Activated naive CD4-positive, alpha-beta T cell treated with Interleukin-2 at 50 U/mL for 16 hours (primary cell): ENCODE measurements around the gene ARMH2.
"Not testable (repeated sequence)": the region's sequence is repeated elsewhere in the genome, so short reads cannot be mapped to it uniquely, and the experiment has no call there.

Experiments
- DNase-seq: peaks from one replicate; pipeline ENCODE4 v3.0.0-alpha.2; 2020

Gene ARMH2

DNA sequence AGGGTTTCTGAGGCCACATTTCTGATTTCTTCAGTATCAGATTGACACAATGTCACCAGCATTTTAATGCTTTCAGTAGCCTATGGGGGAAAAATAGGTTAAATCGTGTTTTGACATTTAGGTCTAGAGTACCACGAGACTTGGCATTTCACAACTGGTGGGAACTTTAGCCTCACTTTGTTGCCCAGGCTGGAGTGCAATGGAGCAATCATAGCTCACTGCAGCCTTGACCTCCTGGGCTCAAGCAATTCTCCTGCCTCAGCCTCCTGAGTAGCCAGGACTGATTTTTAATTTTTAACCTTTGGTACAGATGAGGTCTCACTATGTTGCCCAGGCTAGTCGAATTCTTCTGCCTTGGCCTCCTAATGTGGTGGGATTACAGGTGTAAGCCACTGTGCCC is 11.0 kb upstream of the ARMH2 start:
- no peak for DNase-seq

DNA sequence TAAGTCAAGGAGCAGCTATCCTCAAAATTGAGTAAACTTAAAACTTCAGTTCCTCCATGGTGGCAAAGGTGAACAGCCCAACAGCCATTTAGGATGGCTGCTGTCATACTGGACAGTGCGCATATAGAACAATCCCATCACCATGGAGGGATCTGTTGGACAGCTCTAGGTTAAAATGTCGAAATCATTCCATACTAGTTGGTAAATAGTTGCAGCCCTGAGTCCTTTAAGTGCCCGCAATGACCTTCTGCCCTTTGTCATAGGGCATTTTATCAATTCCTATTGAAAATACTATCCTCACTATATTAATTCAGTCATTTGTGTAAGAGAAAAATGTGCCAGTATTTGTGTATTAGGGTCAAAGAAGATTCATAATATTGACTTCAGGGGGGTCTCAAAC is 8.9 kb upstream of the ARMH2 start:
- no peak for DNase-seq

DNA sequence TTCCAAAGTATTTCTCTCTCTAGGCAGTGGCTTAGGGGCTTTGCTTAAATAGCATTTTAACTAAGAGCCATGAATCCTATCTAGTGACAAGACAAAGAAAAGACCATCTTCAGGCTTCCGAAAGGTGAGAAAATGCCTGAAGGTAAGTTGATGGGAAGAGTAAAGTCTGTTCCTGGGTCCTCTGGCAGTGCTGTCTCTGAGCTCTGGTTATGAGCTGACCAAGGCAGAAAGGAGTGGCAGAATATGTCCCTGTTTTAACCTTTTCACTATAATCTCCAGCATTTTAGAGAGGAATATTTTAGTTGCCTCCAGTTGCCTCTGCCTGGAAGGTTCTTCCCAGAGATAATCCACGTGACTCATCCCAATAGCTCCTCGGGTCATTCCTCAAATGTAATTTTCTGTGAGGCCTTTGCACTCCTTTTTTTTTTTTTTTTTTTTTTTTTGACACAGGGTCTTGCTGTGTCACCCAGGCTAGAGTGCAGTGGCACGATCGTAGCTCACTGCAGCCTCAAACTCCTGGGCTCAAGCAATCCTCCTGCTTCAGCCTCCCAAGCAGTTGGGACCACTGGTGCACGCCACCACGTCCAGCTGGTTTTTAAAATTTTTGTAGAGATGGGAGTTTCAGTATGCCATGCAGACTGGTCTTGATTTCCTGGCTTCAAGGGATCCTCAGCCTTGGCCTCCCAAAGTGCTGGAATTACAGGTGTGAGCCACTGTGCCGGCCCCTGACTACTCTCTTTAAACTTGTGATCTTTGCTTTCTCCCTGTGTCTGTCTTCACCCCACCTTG is 3.7 kb upstream of the ARMH2 start:
- no peak for DNase-seq

DNA sequence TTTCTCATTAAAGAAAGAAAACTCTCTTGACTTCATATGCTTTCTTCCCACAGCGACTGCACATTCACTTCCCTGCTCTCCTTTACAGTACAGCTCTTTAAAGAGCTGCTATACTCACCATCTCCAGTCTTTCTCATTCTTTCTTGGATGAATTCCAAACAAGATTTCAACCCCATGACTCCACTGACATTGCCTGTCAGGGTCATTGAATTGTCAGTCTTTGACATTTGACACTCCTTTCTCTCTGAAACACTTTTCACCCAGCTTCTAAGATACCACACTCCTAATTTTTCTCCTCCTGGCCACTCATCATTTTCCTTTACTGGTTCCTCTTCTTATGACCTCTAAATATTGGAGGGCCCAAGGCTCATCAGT is 811 bp upstream of the ARMH2 start:
- DNase-seq: no peak

DNA sequence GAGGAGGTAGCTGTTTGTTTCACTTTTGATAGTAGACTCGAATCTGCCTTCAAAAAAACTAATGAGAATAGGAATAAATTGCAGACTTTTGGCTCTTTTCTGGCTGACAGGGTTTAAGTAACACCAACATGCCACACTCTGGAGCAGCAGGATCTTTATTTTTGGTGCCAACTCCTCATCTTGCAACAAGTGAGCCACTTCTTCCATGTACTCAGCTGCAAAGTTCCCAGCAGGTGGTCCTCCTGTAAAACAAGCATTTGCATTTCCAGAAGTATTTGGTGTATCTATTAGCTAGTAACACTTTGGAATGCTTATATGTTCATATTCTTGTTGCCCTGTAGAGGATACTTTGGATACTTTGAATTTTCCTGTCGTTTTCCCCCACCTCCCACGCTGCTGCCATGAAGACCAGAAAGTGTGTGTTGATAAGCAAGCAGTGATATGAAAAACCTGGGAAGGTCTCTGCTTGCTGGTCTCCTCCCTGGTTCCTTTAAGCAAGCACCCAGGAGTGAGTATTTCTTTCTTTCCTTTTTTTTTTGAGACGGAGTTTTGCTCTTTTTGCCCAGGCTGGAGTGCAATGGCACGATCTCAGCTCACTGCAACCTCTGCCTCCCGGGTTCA is 1.0 kb downstream of the ARMH2 start:
- DNase-seq: no peak

DNA sequence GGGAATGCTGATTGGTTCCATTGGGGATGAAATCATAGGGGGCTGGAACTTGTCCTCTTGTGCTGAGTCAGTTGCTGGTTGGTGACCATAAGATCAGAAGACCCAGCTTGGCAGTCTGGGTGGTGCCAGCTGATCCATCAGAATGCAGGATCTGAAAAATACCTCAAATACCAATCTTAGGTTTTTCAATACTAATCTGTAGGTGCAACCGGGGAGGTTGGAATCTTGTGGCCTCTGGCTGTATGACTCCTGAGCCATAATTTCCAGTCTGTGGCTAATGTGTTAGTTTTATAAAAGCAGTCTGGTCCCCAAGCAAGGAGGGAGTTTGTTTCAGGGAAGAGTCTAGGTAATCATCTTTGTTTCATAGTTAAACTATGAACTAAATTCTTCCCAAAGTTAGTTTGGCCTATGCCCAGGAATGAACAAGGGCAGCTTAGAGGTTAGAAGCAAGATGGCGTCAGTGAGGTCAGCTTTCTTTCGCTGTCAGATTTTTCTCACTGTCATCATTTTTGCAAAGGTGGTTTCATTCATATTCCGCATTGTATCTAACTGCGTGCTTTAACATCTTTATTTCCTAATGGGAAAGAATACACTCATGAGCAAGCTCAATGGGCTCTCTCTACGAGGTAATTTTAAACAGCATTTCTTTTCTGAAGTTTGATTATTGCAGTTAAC is 2.0 kb downstream of the ARMH2 start:
- no peak for DNase-seq

DNA sequence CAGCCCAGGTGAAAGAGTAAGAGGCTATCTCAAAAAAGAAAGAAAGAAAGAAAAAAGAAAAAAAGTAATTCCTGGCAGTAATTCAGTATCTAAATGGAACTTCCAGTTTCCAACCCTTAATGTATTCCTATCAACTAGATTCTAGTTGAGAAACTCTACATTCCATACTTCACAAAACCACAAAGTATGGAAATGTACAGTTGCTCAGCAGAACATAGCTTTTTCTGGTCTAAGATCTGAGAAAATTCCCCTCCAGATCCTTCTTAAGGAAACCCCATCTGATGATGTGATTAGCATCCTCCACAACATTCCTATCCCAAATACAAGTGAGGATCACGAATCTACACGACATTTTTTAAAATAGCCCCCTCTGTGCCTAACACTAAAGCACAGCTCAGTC is 3.6 kb downstream of the ARMH2 start:
- no peak for DNase-seq

DNA sequence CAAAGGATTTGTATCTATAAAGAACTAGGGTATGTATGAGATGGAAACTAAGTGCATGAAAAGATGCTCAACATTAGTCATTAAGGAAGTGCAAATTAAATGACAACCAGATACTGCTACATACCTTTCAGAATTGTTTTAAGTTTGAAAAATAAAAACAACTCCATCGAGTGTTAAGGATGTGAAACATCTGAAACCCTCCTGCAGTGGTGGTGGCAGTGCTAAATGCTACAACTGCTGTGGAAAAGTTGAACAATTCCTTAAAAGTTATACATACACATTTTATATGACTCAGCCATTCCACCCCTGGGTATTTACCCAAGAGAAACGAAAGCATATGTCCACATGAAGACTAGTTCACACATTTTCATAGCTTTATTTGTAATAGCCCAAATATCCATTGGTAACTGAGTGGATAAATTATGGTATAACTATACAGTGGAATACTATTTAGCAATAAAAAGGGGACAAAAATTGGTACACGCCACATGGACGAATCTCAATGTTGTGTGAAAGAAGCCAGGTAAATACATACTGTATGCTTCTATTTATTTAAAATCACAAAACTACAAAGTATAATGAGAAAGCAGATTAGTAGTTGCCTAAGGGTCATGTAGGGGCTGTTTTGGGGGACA is 10.6 kb downstream of the ARMH2 start:
- peak; percentile 5 for DNase-seq

DNA sequence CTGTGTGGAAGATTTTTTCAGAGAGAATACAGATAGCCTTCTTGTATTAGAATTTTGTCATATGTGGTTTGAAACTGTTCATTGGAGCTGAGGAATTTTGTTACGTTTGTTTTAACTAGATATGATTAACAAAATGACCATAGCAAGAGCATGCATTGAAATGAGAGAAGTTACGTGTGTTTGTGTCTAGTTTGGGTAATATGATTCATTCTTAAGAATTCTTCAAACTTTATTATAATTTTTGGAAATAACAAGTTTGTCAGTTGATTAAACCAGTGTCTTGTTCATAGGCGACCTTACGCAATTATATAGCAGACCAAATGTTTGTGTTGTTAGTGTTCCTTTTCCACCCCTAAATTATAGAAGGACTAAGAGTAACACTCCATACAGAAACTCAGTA is 18.5 kb downstream of the ARMH2 start:
- no peak for DNase-seq

DNA sequence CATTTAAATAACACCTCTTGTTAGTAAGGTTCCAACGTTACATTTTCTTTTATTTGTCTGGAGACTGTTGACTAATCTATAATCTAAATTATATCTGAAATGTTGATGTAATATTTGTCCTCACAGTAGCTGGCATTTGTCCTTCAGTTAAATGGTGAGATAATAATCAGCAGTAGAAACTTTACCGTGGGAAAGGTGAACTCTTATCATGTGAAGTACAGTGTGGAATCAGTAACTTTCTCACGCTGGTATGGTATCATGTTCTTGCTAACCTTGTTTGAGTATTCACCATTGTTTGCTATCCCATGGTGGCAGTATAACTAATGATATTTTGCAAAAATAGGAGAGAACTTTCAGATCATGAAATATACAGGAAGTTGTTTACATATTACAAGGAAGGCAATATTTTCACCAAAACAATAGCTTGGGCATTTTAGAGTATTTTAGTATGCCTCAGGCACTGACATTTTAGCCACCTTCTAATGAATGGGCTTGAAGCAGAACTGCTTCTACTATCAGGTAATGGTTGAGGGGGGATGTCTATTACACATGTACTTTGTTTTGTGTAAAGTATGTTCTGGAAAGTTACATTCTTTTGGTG is 19.2 kb downstream of the ARMH2 start:
- no peak for DNase-seq

DNA sequence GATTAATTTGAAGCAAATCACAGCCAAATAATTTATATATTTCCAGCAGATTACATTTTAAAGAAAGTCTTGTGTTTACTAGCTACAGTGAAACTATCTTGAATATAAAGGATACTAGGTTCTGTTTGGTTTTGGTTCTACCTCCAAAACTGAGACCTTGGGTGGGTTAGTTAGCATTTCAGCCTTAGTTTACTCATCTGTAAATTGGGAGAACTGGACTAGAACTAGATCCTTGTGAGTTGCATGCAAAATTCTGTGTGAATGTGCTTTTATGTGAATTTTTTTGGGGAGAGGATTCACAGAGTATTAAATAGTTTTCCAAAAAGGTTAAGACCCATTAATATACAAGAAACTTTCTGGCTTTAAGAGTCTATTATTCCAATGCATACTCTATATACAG is 19.8 kb downstream of the ARMH2 start:
- no peak for DNase-seq

DNA sequence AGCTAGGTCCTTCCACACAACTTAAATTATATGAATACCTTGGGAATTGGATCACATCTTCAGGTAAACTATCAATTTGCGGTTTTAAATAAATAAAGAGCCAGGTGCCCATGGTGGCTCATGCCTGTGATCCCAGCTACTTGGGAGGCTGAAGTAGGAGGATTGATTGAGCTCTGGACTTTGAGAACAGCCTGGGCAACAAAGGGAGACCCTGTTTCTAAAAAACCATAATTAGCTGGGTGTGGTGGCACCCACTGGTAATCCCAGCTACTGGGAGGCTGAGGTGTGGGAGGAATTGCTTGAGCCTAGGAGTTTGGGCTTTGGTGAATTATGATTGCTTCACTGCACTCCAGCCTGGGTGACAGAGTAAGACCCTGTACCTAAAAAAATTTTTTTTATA is 20.6 kb downstream of the ARMH2 start:
- no peak for DNase-seq

DNA sequence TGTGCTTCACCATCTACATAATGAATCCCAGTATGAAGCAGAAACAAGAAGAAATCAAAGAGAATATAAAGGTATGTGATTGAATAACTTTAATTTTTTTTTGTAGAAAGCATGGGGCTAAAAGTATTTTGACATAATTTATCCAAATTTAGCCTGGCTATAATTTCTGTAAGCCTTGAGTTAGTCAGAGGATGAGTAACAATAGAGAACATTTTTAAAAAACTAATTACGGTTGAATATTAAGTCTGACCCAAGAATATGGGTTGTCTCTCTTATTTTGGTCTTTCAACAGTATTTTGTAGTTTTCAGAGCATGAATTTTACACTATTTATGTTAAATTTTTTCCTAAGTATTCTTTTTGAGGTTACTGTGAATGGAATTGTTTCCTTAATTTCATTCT is 21.5 kb downstream of the ARMH2 start:
- no peak for DNase-seq

DNA sequence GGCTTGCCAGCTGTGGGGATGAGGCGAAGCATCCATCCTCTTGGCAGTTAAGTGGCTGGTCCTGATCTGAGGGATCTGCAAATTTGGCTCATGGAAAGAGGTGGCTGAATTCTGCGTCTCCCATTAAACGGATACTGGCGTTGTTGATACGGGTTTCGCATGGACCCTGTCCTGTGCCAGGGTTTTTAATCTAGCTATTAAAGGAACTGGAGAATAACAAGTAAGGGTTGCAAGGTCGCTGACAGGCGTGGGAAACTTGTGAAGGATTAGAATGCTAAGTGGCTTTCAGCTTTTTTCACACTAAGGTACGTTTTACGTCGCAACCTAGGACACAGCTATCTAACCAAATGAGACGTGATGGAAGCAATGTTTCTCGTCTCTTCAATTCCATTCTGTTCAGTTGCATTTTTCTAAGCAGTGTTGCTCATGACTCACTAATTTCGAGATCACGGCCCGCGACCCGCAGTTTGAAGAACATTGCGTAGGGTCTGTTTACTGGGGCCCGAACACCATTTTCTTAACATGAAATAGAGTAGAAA is 23.1 kb downstream of the ARMH2 start:
- peak; percentile 64 for DNase-seq

DNA sequence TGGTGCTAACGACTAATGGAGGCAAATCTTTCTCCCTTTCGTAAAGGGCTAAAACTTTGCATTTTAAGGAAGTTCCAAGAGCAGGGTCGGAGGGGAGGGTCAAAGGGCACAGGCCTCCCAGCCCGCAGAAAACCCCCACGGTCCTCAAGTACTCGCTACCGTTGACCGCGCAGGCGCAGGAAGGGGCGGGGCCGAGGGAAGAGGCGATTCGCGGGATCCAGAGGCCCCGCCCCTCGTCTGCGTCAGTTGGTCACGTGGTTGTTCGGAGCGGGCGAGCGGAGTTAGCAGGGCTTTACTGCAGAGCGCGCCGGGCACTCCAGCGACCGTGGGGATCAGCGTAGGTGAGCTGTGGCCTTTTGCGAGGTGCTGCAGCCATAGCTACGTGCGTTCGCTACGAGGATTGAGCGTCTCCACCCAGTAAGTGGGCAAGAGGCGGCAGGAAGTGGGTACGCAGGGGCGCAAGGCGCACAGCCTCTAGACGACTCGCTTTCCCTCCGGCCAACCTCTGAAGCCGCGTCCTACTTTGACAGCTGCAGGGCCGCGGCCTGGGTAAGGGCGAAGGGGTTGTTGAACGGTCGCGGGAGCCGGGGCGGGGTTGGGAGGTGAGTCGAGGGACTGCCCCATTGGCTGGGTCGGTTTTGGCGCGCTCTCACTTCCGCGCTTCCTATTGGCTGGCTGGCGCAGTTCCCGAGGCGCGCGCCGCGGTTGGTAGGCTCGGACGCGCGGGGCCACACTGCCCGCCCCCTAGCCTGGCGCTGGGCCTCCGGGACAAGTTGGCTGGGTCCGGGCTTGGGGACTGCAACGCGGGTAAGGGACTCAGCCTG is 23.8 kb downstream of the ARMH2 start, which contains the start of gene GMNN:
GMNN (plus strand) TSS at position 242 of the 824 bp plus-strand sequence. CDS start 2,310 bp downstream, outside the sequence.
- DNase-seq: peak; percentile 98

DNA sequence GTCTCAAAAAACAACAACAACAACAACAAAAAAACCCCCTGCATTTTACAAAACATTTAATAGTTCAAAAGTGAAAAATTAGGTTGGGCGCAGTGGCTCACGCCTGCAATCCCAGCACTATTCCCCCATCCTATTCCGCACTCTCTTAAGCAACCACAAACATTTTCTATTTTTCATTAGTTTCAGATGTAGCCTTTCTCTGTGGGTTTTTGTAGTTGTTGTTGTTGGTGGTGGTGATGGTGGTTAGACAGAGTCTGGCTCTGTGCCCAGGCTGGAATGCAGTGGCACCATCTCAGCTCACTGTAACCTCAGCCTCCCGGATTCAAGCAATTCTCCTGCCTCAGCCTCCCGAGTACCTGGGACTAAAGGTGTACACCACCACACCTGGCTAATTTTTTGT is 30.4 kb downstream of the ARMH2 start:
- no peak for DNase-seq

DNA sequence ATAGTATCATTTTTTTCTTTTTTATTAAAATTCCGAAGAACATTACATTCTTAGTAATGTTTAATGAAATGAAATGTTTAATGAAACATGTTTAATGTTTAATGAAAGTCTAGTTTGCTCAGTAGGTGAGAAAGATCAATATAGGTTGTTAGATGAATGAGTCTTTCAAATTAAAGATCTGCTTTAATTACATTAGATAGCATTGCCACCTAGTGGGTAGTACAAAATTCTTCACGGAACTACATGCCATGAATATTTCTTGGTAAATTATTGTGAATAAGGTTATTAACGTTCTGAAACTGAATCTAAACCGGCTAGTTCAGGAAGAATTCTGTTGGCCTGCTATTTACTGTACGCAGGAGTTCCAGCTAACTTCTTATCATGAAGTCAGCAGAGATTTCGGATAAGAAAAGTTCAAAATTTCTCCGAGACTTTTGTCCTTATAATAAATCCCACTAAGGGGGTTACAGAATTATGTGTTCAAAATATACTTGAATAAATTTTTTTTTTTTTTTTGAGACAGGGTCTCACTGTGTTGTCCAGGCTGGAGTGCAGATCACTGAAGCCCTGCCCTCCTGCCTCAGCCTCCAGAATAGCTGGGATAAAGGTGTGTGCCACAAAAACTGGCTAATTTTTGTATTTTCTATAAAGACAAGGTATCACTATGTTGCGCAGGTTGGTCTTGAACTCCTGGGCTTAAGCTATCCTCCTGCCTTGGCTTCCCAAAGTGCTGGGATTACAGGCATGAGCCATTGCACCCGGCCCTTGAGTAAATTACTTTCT is 31.8 kb downstream of the ARMH2 start:
- DNase-seq: no peak

DNA sequence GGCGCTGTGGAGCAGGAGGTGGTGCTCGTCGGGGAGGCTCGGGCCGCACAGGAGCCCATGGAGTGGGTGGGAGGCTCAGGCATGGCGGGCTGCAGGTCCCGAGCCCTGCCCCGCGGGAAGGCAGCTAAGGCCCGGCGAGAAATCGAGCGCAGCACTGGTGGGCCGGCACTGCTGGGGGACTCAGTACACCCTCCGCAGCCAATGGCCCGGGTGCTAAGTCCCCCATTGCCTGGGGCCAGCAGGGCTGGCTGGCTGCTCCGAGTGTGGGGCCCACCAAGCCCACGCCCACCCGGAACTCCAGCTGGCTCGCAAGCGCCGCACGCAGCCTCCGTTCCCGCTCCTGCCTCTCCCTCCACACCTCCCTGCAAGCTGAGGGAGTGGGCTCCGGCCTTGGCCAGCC is 32.7 kb downstream of the ARMH2 start:
- not testable (repeated sequence) for DNase-seq

DNA sequence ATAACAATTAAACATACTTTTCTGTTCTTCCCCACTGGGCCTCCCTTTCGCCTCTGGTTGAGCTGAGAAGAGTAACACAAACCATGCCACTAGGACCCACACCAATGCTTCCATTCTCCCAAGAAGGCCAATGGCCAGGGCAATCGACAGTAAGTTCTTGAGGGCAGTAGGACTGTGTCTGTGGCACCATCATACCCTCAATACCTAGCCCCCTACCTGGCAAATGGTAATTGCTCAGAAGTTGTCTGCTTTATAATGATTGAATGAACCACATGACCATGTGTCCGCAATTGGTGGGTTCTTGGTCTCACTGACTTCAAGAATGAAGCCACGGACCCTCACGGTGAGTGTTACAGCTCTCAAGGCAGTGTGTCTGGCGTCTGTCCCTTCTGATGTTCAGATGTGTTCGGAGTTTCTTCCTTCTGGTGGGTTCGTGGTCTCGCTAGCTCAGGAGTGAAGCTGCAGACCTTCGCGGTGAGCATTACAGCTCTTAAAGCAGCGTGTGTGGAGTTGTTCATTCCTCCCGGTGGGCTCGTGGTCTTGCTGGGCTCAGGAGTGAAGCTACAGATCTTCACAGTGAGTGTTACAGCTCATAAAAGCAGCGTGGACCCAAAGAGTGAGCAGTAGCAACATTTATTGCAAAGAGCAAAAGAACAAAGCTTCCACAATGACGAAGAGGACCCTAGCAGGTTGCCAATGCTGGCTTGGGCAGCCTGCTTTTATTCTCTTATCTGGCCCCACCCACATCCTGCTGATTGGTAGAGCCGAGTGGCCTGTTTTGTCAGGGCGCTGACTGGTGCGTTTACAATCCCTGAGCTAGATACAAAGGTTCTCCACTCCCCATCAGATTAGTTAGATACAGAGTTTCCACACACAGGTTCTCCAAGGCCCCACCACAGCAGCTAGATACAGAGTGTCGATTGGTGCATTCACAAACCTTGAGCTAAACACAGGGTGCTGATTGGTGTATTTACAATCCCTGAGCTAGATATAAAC is 33.6 kb downstream of the ARMH2 start:
- DNase-seq: not testable (repeated sequence)

DNA sequence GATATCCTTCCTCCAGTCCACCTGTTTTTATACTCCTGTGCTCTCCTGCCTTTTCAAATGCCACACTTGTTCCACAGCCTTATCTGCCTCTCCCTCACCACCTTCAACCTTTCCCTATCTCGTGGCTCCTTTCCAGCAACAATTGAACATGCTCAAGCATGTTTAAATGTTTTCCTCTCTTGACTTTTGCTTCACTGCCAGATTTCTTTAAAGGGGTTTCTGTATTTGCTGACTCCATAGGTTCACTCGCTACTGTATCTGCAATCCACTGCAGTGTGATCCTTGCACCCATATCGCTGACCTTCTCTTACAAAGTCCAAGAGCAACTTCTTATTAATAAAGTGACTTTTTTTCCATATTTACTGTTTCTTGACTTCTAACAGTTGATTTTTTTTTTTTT is 35.1 kb downstream of the ARMH2 start:
- DNase-seq: no peak
